ENCODE measurements around the gene SLC6A6. TPM values are rescaled to one million over a fixed set of nuclear protein-coding genes. Genes with fewer than 3 reads are reported as not detected.

Gene SLC6A6
- total and polyA plus RNA-seq, 8 donors = 2.1 to 11.6 (median 3.4) TPM

GRCh38 chr3:14503033-14503705 lies 100.8 kb downstream of the SLC6A6 start:
- no peak overlapping the region for H3K27ac ChIP-seq
- 87 to 91% methylated on average over 12 of the region's 12 CpGs for WGBS, 2 donors
- TF ChIP-seq CTCF (IDR thresholded peaks at IDR 0.05) = no peak
- DNase-seq (peak in 1 of 6 donors; percentile 26), FAIRE-seq (no peak), ATAC-seq (no peak)
- H3K9me3 ChIP-seq = peaks cover 0 to 5% (median 0%) of the 10 kb centered on the region in 4 donors
- no peaks in the 10 kb centered on the region for H3K27me3 ChIP-seq
- no peak overlapping the region for H3K4me3 ChIP-seq
- no peaks in the 10 kb centered on the region for H3K4me1 ChIP-seq
- intact Hi-C loops (cut with DNase I) = no loop called here
- H3K36me3 ChIP-seq = no peaks in the 10 kb centered on the region

- ATAC-seq (no peak), DNase-seq (peak in 1 of 6 donors; percentile 30), FAIRE-seq (no peak)
- H3K9me3 ChIP-seq = peaks cover 0 to 5% (median 0%) of the 10 kb centered on the region in 4 donors
- no peaks in the 10 kb centered on the region for H3K4me1 ChIP-seq
- no peaks in the 10 kb centered on the region for H3K36me3 ChIP-seq
- intact Hi-C loops (cut with DNase I) = no loop called here
- no peak overlapping the region for H3K27ac ChIP-seq
- TF ChIP-seq CTCF (IDR thresholded peaks at IDR 0.05) = no peak
- H3K4me3 ChIP-seq = no peak overlapping the region
- WGBS, 2 donors = 85 to 88% methylated on average over 19 to 20 of the region's 20 CpGs
- H3K27me3 ChIP-seq = no peaks in the 10 kb centered on the region
These were observed 101.3 kb downstream of the SLC6A6 start for GRCh38 chr3:14503706-14504065.

GRCh38 chr3:14505001-14505802 lies 102.8 kb downstream of the SLC6A6 start:
- ATAC-seq (no peak), FAIRE-seq (no peak), DNase-seq (peak in 1 of 6 donors; percentile 44)
- no peak for TF ChIP-seq CTCF (IDR thresholded peaks at IDR 0.05)
- intact Hi-C loops (cut with DNase I) = no loop called here
- H3K4me1 ChIP-seq = no peaks in the 10 kb centered on the region
- H3K27me3 ChIP-seq = no peaks in the 10 kb centered on the region
- no peak overlapping the region for H3K27ac ChIP-seq
- WGBS, 2 donors = 64 to 76% methylated on average over 21 to 22 of the region's 22 CpGs
- no peaks in the 10 kb centered on the region for H3K36me3 ChIP-seq
- peaks cover 0 to 5% (median 0%) of the 10 kb centered on the region in 4 donors for H3K9me3 ChIP-seq
- no peak overlapping the region for H3K4me3 ChIP-seq

- 77 to 83% methylated on average over 16 of the region's 16 CpGs for WGBS, 2 donors
- H3K27me3 ChIP-seq = no peaks in the 10 kb centered on the region
- TF ChIP-seq CTCF (IDR thresholded peaks at IDR 0.05) = no peak
- H3K4me3 ChIP-seq = no peak overlapping the region
- DNase-seq (peak in 1 of 6 donors; percentile 43), ATAC-seq (no peak), FAIRE-seq (no peak)
- H3K27ac ChIP-seq = no peak overlapping the region
- H3K9me3 ChIP-seq = peaks cover 0 to 5% (median 0%) of the 10 kb centered on the region in 4 donors
- intact Hi-C loops (cut with DNase I) = no loop called here
- H3K4me1 ChIP-seq = no peaks in the 10 kb centered on the region
- H3K36me3 ChIP-seq = no peaks in the 10 kb centered on the region
These were observed 103.5 kb downstream of the SLC6A6 start for GRCh38 chr3:14505803-14506500.

Measured in pancreas (tissue), 10 donors.